CD4-positive, alpha-beta memory T cell (primary cell): Measurements from ENCODE around the gene XRCC4. TPM values are rescaled to one million over a fixed set of nuclear protein-coding genes. Genes with fewer than 3 reads are reported as not detected.
"Not testable (repeated sequence)": the region's sequence is repeated elsewhere in the genome, so short reads cannot be mapped to it uniquely, and the experiment has no call there.

Experiments used
- CTCF ChIA-PET: fragments of 350-600 bp; sonication (Branson Sonifier 250); formaldehyde crosslinking; loops from one replicate; lab custom pipeline; 2021; ENCODE audit warnings: inconsistent platforms; ENCODE audit not compliant: partially characterized antibody; lab: Charles Lee
- POLR2A ChIA-PET: fragments of 350-600 bp; sonication (Branson Sonifier 250); formaldehyde crosslinking; loops from one replicate; lab custom pipeline; 2021; ENCODE audit not compliant: partially characterized antibody; lab: Charles Lee
- DNase-seq, 5 donors: peaks; one replicate each; pipeline versions ENCODE4 v3.0.0 to v3.0.0-alpha.2; 2020 to 2022; ENCODE audit warnings: mixed read lengths in 1 of 5
- H3K27ac ChIP-seq: one replicate; pipeline ENCODE4 v1.7.0; 2013; ENCODE audit warnings: low read depth, low read length
- H3K27me3 ChIP-seq: 2 replicates; pipeline ENCODE4 v1.7.0; 2013; ENCODE audit warnings: mild to moderate bottlenecking, low read length, moderate library complexity; ENCODE audit not compliant: insufficient read depth
- H3K36me3 ChIP-seq: 2 replicates; pipeline ENCODE4 v1.7.0; 2013; ENCODE audit warnings: mild to moderate bottlenecking, low read length, moderate library complexity; ENCODE audit not compliant: insufficient read depth
- H3K4me1 ChIP-seq: 2 replicates; pipeline ENCODE4 v1.7.0; 2013; ENCODE audit warnings: mild to moderate bottlenecking, low read length, moderate library complexity; ENCODE audit not compliant: insufficient read depth
- H3K4me3 ChIP-seq, 2 donors: one replicate each; pipeline ENCODE4 v1.7.0; 2013; ENCODE audit warnings: low read length in 2 of 2, mild to moderate bottlenecking in 1 of 2
- H3K9me3 ChIP-seq, 2 donors: one replicate each; pipeline ENCODE4 v1.7.0; 2013; ENCODE audit warnings: low read length in 2 of 2, control low read depth in 1 of 2; ENCODE audit not compliant: control insufficient read depth in 1 of 2
- H3K27ac Mint-ChIP-seq, 7 donors: one replicate each; pipeline ENCODE4 v1.8.0; 2020 to 2021; ENCODE audit warnings: mixed read lengths in 7 of 7, mild to moderate bottlenecking in 6 of 7, inconsistent platforms in 3 of 7, moderate library complexity in 3 of 7
- H3K27me3 Mint-ChIP-seq, 2 donors: one replicate each; pipeline ENCODE4 v1.8.0; 2020 to 2021; ENCODE audit warnings: mixed read lengths in 2 of 2
- H3K36me3 Mint-ChIP-seq, 2 donors: one replicate each; pipeline ENCODE4 v1.8.0; 2020 to 2021; ENCODE audit warnings: mixed read lengths in 2 of 2, inconsistent platforms in 1 of 2, mild to moderate bottlenecking in 1 of 2
- H3K4me1 Mint-ChIP-seq, 4 donors: one replicate each; pipeline ENCODE4 v1.8.0; 2020 to 2021; ENCODE audit warnings: mixed read lengths in 4 of 4, mild to moderate bottlenecking in 1 of 4
- H3K4me3 Mint-ChIP-seq, 8 donors: one replicate each; pipeline ENCODE4 v1.8.0; 2020 to 2021; ENCODE audit warnings: mixed read lengths in 8 of 8, mild to moderate bottlenecking in 7 of 8, moderate library complexity in 6 of 8, inconsistent platforms in 3 of 8
- H3K9me3 Mint-ChIP-seq, 8 donors: one replicate each; pipeline ENCODE4 v1.8.0; 2020 to 2021; ENCODE audit warnings: mixed read lengths in 8 of 8, mild to moderate bottlenecking in 5 of 8, inconsistent platforms in 3 of 8, moderate library complexity in 1 of 8
- intact Hi-C: fragments of 100-400 bp; cut with micrococcal nuclease; formaldehyde crosslinking; loops from one replicate; pipeline ENCODE4 v1.15.1; 2023
- polyA plus RNA-seq, 2 donors: library from polyadenylated mRNA; unstranded; fragments of 300-500 nt; fragmentation: Illumina TruSeq; gene quantifications; one replicate each; pipeline ENCODE4 v1.2.3, GENCODE V29; 2021
- total RNA-seq, 2 experiments: library from RNA; stranded (reverse); gene quantifications; one replicate each; pipeline ENCODE4 v1.2.3, GENCODE V29; 2021

The XRCC4 gene
- total and polyA plus RNA-seq, 4 experiments from 2014 or later, result 4.1 to 9.8 (median 5.7) TPM

DNA sequence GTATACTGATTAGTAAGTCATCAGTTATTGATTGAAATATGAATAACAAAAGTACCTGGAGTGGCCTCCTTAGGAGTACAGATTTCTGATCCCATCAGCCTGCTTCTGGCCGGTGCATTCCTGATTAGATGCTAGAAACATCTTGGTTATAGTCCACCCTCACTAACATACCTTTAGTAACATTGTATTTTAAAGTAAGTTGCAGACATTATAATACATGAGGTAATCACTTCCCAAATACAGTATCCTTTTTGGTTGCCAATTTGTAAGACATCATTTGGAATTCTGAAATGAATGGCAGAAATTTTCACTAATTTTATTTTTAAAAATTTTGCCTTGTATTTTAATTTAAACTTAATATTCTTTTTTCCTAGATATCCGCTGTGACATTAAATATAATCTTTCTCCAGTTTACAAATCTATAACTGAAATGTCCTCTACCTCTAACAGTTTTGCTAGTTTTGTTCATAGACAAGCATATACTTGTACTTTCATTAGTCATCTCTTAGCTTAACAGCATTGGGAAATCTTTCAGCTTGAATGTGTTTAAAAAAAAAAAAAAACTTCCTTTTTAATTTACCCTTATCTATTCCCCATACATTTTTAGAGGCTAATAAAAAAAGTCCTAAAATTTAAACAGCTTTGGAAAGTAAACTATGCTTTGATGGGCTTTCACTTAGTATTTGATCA, 178.9 kb downstream of the XRCC4 start:
- peaks cover 0 to 2% (median 0%) of the 10 kb centered on the region in 8 donors for H3K9me3 Mint-ChIP-seq
- no peaks in the 10 kb centered on the region for H3K9me3 ChIP-seq
- POLR2A ChIA-PET, result no interaction called here
- H3K27me3 Mint-ChIP-seq, result no peaks in the 10 kb centered on the region
- intact Hi-C loops, result no loop called here
- H3K4me3 ChIP-seq, result no peak overlapping the region
- H3K27ac Mint-ChIP-seq, result no peak overlapping the region
- H3K4me3 Mint-ChIP-seq, result no peak overlapping the region
- H3K4me1 Mint-ChIP-seq, result peaks cover 0 to 2% (median 0%) of the 10 kb centered on the region in 4 donors
- peaks cover 3 to 11% of the 10 kb centered on the region in 2 donors for H3K36me3 Mint-ChIP-seq
- H3K36me3 ChIP-seq, result no peaks in the 10 kb centered on the region
- H3K4me1 ChIP-seq, result no peaks in the 10 kb centered on the region
- no peak for DNase-seq
- CTCF ChIA-PET, result no interaction called here
- no peaks in the 10 kb centered on the region for H3K27me3 ChIP-seq
- no peak overlapping the region for H3K27ac ChIP-seq

DNA sequence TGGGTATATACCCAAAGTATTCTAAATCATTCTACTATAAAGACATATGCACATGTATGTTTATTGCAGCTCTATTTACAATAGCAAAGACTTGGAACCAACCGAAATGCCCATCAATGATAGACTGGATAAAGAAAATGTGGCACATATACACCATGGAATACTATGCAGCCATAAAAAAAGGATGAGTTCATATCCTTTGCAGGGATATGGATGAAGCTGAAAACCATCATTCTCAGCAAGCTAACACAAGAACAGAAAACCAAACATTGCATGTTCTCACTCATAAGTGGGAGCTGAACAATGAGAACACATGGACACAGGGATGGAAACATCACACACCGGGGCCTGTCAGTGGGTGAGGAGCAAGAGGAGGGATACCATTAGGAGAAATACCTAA, 180.3 kb downstream of the XRCC4 start:
- H3K27ac ChIP-seq, H3K4me3 ChIP-seq, H3K27me3 Mint-ChIP-seq, H3K9me3 Mint-ChIP-seq, DNase-seq, H3K36me3 ChIP-seq, POLR2A ChIA-PET, H3K4me1 ChIP-seq, H3K4me3 Mint-ChIP-seq, H3K27me3 ChIP-seq, H3K4me1 Mint-ChIP-seq, H3K27ac Mint-ChIP-seq, H3K9me3 ChIP-seq, intact Hi-C loops, CTCF ChIA-PET: not testable (repeated sequence)
- peaks cover 3 to 11% of the 10 kb centered on the region in 2 donors for H3K36me3 Mint-ChIP-seq

DNA sequence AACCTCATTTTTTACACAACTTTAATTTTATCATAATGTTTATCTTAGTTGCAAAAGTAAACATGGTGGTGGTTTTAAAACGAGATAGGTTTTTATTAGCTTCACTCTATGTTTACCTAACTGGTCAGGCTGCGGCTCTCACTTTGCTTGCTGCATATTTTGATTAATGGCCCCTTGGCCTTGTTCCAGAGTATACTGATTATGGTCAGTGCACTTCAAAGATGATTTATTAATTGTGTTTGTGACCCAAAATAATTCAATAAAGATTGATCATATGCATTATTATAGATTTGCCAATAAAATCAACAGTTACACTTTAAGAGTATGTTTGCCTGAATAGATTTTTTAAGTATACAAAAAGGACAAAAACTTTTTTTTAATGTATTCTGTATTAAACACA, 188.0 kb downstream of the XRCC4 start:
- H3K36me3 Mint-ChIP-seq, result peaks cover 0 to 4% of the 10 kb centered on the region in 2 donors
- Histone ChIP-seq H3K4me1 (no peaks in the 10 kb centered on the region), H3K36me3 (no peaks in the 10 kb centered on the region), H3K27me3 (no peaks in the 10 kb centered on the region), H3K9me3 (no peaks in the 10 kb centered on the region), H3K4me3 (no peak overlapping the region), H3K27ac (no peak overlapping the region)
- H3K27me3 Mint-ChIP-seq, result no peaks in the 10 kb centered on the region
- CTCF ChIA-PET, result no interaction called here
- H3K9me3 Mint-ChIP-seq, result peaks cover 0 to 2% (median 0%) of the 10 kb centered on the region in 8 donors
- POLR2A ChIA-PET, result no interaction called here
- no peak overlapping the region for H3K27ac Mint-ChIP-seq
- intact Hi-C loops, result no loop called here
- no peak for DNase-seq
- H3K4me1 Mint-ChIP-seq, result no peaks in the 10 kb centered on the region
- H3K4me3 Mint-ChIP-seq, result no peak overlapping the region

DNA sequence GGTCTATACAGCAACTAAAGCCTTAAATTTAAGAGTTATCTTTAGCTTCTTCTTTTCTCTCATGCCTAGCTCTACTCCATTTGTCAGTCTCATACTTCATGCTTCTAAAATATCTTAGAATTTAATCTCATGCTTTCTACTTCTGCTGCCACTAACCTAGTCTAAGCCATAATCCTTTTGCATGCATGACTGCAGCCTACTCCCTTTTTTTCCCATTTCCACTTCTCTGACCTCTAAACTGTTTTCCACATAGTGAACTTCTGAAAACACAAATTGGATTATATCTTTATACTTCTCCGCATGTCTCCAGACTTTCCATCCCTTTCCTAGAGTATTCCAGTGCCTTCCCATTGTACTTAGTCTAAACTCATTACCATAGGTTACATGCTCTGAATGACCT, 193.0 kb downstream of the XRCC4 start:
- Histone ChIP-seq H3K9me3 (no peaks in the 10 kb centered on the region), H3K27me3 (no peaks in the 10 kb centered on the region), H3K4me3 (no peak overlapping the region), H3K27ac (no peak overlapping the region), H3K4me1 (no peaks in the 10 kb centered on the region), H3K36me3 (no peaks in the 10 kb centered on the region)
- no peak overlapping the region for H3K4me3 Mint-ChIP-seq
- H3K27ac Mint-ChIP-seq, result no peak overlapping the region
- intact Hi-C loops, result no loop called here
- no peak for DNase-seq
- peaks cover 0 to 10% (median 6%) of the 10 kb centered on the region in 8 donors for H3K9me3 Mint-ChIP-seq
- CTCF ChIA-PET, result no interaction called here
- no peaks in the 10 kb centered on the region for H3K27me3 Mint-ChIP-seq
- no peaks in the 10 kb centered on the region for H3K4me1 Mint-ChIP-seq
- peaks cover 0 to 5% of the 10 kb centered on the region in 2 donors for H3K36me3 Mint-ChIP-seq
- POLR2A ChIA-PET, result no interaction called here

DNA sequence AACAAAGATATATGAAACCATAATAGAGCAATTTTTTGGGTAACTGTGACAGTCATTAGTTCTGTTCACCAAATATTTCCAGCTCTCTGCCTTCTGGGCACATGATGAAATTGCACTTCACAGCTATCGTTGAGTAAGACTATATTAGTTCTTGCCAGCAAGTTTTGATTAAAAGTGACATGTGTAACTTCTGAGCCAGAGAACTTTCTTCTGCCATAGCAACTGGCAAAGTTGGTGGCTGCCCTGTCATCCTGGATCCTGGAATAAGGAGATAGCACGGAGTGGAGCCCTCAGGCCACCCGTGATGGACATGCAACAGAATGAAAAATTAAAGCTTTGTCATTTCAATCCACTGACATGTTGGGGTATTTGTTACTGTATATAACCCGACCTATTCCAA, 199.8 kb downstream of the XRCC4 start:
- no peaks in the 10 kb centered on the region for H3K27me3 Mint-ChIP-seq
- intact Hi-C loops, result no loop called here
- ChIA-PET CTCF (no interaction called here), POLR2A (no interaction called here)
- peaks cover 0 to 11% (median 6%) of the 10 kb centered on the region in 8 donors for H3K9me3 Mint-ChIP-seq
- H3K36me3 Mint-ChIP-seq, result peaks cover 0 to 9% of the 10 kb centered on the region in 2 donors
- Histone ChIP-seq H3K4me1 (no peaks in the 10 kb centered on the region), H3K9me3 (no peaks in the 10 kb centered on the region), H3K27me3 (no peaks in the 10 kb centered on the region), H3K27ac (no peak overlapping the region), H3K4me3 (no peak overlapping the region), H3K36me3 (no peaks in the 10 kb centered on the region)
- DNase-seq, result no peak
- no peaks in the 10 kb centered on the region for H3K4me1 Mint-ChIP-seq
- no peak overlapping the region for H3K27ac Mint-ChIP-seq
- no peak overlapping the region for H3K4me3 Mint-ChIP-seq

DNA sequence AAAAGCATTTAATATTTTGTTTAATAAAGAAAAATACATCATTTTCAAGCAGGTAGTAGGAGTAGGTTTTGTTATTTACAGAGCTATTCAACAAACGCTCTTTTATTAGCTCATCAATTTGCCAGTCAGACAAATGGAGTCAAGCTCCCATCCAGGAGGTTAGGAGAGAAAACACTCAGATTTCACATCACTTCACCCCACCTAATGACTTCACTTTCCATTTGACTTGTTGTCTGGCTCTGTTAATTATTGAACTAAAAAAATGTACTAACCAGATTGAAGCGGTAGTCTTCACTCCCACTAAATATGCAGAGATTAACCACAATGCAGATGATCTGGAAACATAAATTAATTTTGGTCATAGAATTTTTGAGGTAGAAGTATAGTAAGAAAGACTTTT, 200.6 kb downstream of the XRCC4 start:
- no peaks in the 10 kb centered on the region for H3K36me3 ChIP-seq
- H3K4me1 Mint-ChIP-seq, result no peaks in the 10 kb centered on the region
- no peaks in the 10 kb centered on the region for H3K4me1 ChIP-seq
- POLR2A ChIA-PET, result no interaction called here
- no peak for DNase-seq
- H3K27me3 Mint-ChIP-seq, result no peaks in the 10 kb centered on the region
- no peak overlapping the region for H3K27ac Mint-ChIP-seq
- intact Hi-C loops, result no loop called here
- peaks cover 0 to 9% of the 10 kb centered on the region in 2 donors for H3K36me3 Mint-ChIP-seq
- no peak overlapping the region for H3K4me3 Mint-ChIP-seq
- no peak overlapping the region for H3K27ac ChIP-seq
- CTCF ChIA-PET, result no interaction called here
- H3K9me3 Mint-ChIP-seq, result peaks cover 0 to 11% (median 6%) of the 10 kb centered on the region in 8 donors
- H3K4me3 ChIP-seq, result no peak overlapping the region
- H3K9me3 ChIP-seq, result no peaks in the 10 kb centered on the region
- no peaks in the 10 kb centered on the region for H3K27me3 ChIP-seq

DNA sequence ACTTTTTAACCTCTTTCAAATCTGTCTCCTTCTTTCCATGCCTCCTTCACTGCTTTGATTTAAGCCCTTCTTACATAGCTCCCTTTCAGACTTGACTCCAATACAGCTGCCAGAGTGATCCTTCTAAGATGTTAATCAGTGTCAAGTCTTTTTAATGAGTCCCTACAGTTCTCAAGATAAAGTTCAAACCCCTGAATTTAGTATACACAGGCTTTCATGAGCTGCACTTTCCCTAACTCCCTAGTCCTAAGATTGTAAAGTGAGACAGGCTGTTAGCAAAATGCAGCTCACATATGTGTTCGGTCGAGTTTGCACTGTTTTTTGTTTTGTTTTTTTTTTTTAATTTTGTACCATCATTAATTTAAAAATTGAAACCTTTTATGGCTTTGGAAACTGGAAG, 203.8 kb downstream of the XRCC4 start:
- no peak for DNase-seq
- no peaks in the 10 kb centered on the region for H3K27me3 Mint-ChIP-seq
- H3K27ac Mint-ChIP-seq, result no peak overlapping the region
- Histone ChIP-seq H3K9me3 (no peaks in the 10 kb centered on the region), H3K27me3 (no peaks in the 10 kb centered on the region), H3K4me3 (no peak overlapping the region), H3K4me1 (no peaks in the 10 kb centered on the region), H3K27ac (no peak overlapping the region), H3K36me3 (no peaks in the 10 kb centered on the region)
- no peak overlapping the region for H3K4me3 Mint-ChIP-seq
- ChIA-PET CTCF (no interaction called here), POLR2A (no interaction called here)
- intact Hi-C loops, result no loop called here
- H3K9me3 Mint-ChIP-seq, result peaks cover 0 to 4% (median 0%) of the 10 kb centered on the region in 8 donors
- H3K4me1 Mint-ChIP-seq, result no peaks in the 10 kb centered on the region
- H3K36me3 Mint-ChIP-seq, result peaks cover 1 to 4% of the 10 kb centered on the region in 2 donors
